ENCODE measurements around the gene MAP2K2. TPM values are rescaled to one million over a fixed set of nuclear protein-coding genes. Genes with fewer than 3 reads are reported as not detected.
"Not testable (repeated sequence)": the region's sequence is repeated elsewhere in the genome, so short reads cannot be mapped to it uniquely, and the experiment has no call there.

Gene MAP2K2
- total RNA-seq (54.7 TPM), polyA plus RNA-seq (103 TPM)

DNA sequence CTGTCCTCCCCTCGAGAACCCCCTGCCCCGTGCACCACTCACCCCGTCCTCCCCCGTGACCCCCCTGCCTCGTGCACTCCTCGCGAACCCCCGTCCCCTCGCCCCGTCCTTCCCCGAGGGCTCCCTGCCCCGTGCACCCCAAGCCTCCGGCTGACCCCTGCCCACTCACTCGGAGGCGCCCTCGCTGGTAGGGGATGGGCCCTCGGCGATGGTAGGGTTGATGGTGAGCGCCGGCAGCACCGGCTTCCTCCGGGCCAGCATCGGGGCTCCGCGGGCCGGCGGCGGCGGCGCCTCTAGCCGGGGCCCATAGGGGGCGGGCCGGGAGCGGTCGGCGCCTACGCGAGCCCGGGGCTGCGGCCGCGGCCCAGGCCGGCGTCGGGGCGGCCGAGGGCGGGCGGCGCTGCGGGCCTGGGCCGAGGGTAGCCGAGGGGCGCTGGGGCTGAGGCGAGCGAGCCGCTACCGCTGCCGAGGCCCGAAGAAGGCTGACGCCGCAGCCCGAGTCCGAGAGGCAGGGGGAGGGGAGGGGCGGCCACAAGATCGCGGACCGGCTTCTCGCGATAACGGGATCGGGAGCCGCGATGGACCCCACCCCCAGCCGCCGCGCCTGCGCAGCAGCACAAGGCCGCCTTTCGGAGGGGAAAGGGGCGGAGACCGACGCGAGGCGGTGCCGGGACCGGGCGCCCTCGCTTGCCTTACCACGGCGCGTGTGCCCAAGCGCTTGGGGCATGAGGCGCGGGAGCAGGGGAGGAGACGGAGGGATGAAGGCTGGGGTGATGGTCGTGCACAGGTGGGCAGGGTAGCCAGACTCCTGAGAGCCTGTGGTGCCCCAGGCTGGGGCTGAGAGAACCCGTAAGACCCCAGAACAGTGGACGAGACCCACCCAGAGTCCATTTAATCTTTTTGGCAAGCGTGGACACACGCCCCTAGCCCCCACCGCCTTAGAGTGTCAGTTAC is at the start of gene MAP2K2:
Gene MAP2K2 (minus strand): TSS at position 508 of the 954 bp plus-strand sequence. CDS start 247 bp downstream, at position 261.
- Histone ChIP-seq H3K4me1 (ENCODE audit: insufficient read depth) (peaks cover 4% of the 10 kb centered on the region), H3K27ac (ENCODE audit: low read depth) (peak within 1 kb of the TSS; percentile 63), H3K36me3 (ENCODE audit: insufficient read depth) (peaks cover 4% of the 10 kb centered on the region), H3K4me3 (ENCODE audit: low read depth, low read length) (peak within 1 kb of the TSS; percentile 100)
- WGBS = under 1% methylated on average over 102 of the region's 102 CpGs
- DNase-seq (ENCODE audit: extremely low spot score) = peak; percentile 70

GRCh38 chr19:4172861-4173473 is 49.0 kb upstream of the MAP2K2 start:
- peaks cover 8% of the 10 kb centered on the region for H3K36me3 ChIP-seq (ENCODE audit: insufficient read depth)
- no peak for DNase-seq (ENCODE audit: extremely low spot score)
- 3% methylated on average over 45 of the region's 45 CpGs for WGBS
- no peak overlapping the region for H3K27ac ChIP-seq (ENCODE audit: low read depth)
- no peak overlapping the region for H3K4me3 ChIP-seq (ENCODE audit: low read depth, low read length)
- H3K4me1 ChIP-seq (ENCODE audit: insufficient read depth) = no peaks in the 10 kb centered on the region

GRCh38 chr19:4171676-4172075 is 47.8 kb upstream of the MAP2K2 start:
- no peaks in the 10 kb centered on the region for H3K4me1 ChIP-seq (ENCODE audit: insufficient read depth)
- DNase-seq (ENCODE audit: extremely low spot score) = no peak
- H3K27ac ChIP-seq (ENCODE audit: low read depth) = no peak overlapping the region
- 58% methylated on average over 22 of the region's 22 CpGs for WGBS
- no peak overlapping the region for H3K4me3 ChIP-seq (ENCODE audit: low read depth, low read length)
- peaks cover 8% of the 10 kb centered on the region for H3K36me3 ChIP-seq (ENCODE audit: insufficient read depth)

GRCh38 chr19:4164262-4164661 is 40.3 kb upstream of the MAP2K2 start:
- H3K27ac ChIP-seq (ENCODE audit: low read depth) = no peak overlapping the region
- no peaks in the 10 kb centered on the region for H3K4me1 ChIP-seq (ENCODE audit: insufficient read depth)
- no peak overlapping the region for H3K4me3 ChIP-seq (ENCODE audit: low read depth, low read length)
- DNase-seq (ENCODE audit: extremely low spot score) = no peak
- whole genome bisulfite sequencing = 59% methylated on average over 11 of the region's 11 CpGs
- H3K36me3 ChIP-seq (ENCODE audit: insufficient read depth) = no peaks in the 10 kb centered on the region

DNA sequence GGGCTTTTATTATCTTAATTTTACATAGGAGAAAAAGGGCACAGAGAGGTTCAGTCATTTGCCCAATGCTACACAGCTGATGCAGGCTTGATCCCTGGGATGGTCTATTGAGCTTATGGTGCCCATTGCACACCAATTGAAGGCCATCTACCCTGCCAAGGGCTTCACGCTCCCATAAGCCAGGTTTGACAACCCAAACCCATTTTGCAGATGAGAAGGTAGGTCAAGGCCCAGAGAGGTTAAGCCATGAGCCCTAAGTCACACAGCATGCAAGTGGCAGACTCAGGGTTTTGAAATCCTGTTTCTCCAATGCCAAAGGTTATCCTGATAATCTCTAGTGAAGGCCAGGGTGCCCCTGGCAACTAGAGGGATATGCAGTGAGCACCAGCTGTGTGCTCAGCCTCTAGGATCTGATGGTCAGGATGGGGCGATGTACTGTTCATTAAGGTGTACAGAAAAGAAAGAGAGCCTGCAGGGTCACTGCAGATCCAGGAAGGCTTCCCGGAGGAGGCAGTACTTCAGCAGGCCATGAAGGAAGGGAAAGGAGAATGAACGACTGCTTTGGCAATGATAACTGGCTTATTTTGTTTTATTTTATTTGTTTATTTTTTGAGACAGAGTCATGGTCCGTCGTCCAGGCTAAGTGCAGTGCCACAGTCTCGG is 37.6 kb upstream of the MAP2K2 start:
- no peak for DNase-seq (ENCODE audit: extremely low spot score)
- whole genome bisulfite sequencing = 79% methylated on average over 7 of the region's 7 CpGs
- no peak overlapping the region for H3K27ac ChIP-seq (ENCODE audit: low read depth)
- no peaks in the 10 kb centered on the region for H3K36me3 ChIP-seq (ENCODE audit: insufficient read depth)
- H3K4me3 ChIP-seq (ENCODE audit: low read depth, low read length) = no peak overlapping the region
- H3K4me1 ChIP-seq (ENCODE audit: insufficient read depth) = no peaks in the 10 kb centered on the region

GRCh38 chr19:4157971-4158370 is 34.0 kb upstream of the MAP2K2 start:
- not testable (repeated sequence) for H3K4me1 ChIP-seq (ENCODE audit: insufficient read depth); H3K27ac ChIP-seq (ENCODE audit: low read depth); DNase-seq (ENCODE audit: extremely low spot score); H3K36me3 ChIP-seq (ENCODE audit: insufficient read depth); H3K4me3 ChIP-seq (ENCODE audit: low read depth, low read length)
- 81% methylated on average over 8 of the region's 8 CpGs for WGBS

DNA sequence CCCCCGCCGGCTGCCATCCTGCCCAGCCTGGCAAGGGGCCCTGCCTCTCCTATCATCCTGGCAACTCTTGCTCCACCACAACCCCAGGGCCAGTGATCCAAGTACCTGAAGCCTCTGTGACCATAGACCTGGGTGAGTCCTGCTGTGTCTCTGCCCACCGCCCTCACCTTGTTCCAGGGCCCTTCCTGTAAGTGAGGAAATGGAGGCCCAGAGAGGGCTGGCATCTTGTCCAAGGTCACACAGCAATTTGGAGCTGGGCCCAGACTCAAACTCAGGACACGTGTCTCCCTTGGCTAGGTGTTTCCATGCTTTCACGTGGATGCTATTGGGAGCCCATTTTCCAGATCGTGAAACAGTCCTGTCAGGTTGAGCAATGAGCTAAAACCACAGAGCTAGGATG is 33.2 kb upstream of the MAP2K2 start:
- H3K4me3 ChIP-seq (ENCODE audit: low read depth, low read length) = no peak overlapping the region
- no peak for DNase-seq (ENCODE audit: extremely low spot score)
- no peaks in the 10 kb centered on the region for H3K4me1 ChIP-seq (ENCODE audit: insufficient read depth)
- H3K27ac ChIP-seq (ENCODE audit: low read depth) = no peak overlapping the region
- H3K36me3 ChIP-seq (ENCODE audit: insufficient read depth) = no peaks in the 10 kb centered on the region
- 82% methylated on average over 6 of the region's 6 CpGs for WGBS

GRCh38 chr19:4154571-4155312 is 30.8 kb upstream of the MAP2K2 start:
- 75% methylated on average over 21 of the region's 21 CpGs for WGBS

DNA sequence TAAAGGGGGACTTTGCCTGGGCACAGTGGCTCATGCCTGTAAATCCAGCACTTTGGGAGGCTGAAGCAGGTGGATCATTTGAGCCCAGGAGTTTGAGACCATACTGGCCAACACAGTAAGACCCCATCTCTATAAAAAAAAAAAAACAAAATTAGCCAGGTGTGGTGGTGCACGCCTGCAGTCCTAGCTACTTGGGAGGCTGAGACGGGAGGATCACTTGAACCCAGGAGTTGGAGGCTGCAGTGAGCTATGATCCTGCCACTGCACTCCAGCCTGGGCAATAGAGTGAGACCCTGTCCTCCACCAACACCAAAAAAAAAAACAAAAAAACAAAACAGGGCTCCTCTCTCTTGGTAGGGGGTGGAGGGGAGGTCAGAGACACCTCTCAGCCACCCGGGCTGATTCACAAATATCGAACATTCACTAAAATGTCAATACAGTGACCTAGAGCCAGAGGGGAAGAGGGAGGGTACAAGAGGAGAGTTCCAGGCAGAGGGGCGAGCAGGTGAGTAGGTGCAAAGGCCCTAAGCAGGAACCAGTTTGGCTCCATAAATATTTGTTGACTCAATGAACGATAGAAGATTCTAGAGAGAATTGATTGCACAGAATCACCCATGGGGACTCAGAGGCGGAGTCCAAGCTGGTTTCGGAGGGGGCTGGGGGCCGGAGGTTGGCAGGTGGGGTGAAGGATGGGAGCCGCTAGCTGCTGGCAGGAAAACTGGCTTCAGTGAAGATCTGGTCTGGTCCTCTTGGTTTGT is 28.5 kb upstream of the MAP2K2 start:
- Histone ChIP-seq H3K27ac (ENCODE audit: low read depth) (no peak overlapping the region), H3K4me1 (ENCODE audit: insufficient read depth) (no peaks in the 10 kb centered on the region), H3K4me3 (ENCODE audit: low read depth, low read length) (no peak overlapping the region), H3K36me3 (ENCODE audit: insufficient read depth) (no peaks in the 10 kb centered on the region)
- 83% methylated on average over 10 of the region's 10 CpGs for WGBS
- no peak for DNase-seq (ENCODE audit: extremely low spot score)

More at GRCh38 chr19:4154571-4155312, 30.8 kb upstream of the MAP2K2 start:
- DNase-seq (ENCODE audit: extremely low spot score) = no peak
- H3K4me3 ChIP-seq (ENCODE audit: low read depth, low read length) = no peak overlapping the region
- no peaks in the 10 kb centered on the region for H3K4me1 ChIP-seq (ENCODE audit: insufficient read depth)
- H3K27ac ChIP-seq (ENCODE audit: low read depth) = no peak overlapping the region
- no peaks in the 10 kb centered on the region for H3K36me3 ChIP-seq (ENCODE audit: insufficient read depth)

GRCh38 chr19:4151623-4152022 is 27.7 kb upstream of the MAP2K2 start:
- H3K4me1 ChIP-seq (ENCODE audit: insufficient read depth) = no peaks in the 10 kb centered on the region
- WGBS = 64% methylated on average over 6 of the region's 6 CpGs

DNA sequence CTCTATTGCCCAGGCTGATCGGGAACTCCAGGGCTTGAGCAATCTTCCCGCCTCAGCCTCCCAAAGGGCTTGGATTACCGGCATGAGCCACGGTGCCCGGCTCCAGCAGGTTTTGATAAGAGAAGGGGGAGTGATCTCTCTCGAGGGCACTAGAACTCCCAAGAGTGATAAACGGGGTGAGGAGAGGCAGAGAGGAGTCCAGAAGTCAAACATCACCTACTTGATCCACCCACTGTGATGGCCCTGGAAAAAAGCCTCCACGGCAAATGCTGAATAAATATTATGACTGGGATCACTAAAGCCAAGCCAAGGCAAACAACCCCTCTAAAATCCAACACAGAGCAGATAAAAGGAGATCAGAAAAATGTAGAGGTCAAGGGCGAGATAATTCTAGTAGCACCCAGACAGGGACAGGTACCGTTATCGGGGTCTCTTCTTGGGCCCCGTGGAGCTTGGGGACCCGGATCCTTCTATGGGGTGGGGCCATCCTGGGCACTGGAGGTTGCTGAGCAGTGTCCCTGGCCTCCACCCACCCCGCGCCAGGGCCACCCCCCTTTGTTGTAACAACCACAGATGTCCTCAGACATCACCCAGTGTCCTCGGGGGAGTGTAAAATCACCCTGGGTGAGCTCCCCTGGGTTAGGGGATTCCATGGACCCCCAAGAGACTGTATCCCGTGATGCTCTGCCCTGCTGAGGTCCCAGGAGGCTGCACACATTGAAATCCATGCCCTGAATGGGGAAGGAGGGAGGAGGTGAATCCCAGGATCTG is 25.8 kb upstream of the MAP2K2 start:
- H3K4me3 ChIP-seq (ENCODE audit: low read depth, low read length) = no peak overlapping the region
- no peaks in the 10 kb centered on the region for H3K36me3 ChIP-seq (ENCODE audit: insufficient read depth)
- DNase-seq (ENCODE audit: extremely low spot score) = no peak
- H3K27ac ChIP-seq (ENCODE audit: low read depth) = no peak overlapping the region
- no peaks in the 10 kb centered on the region for H3K4me1 ChIP-seq (ENCODE audit: insufficient read depth)
- 46% methylated on average over 17 of the region's 17 CpGs for WGBS

More at GRCh38 chr19:4151623-4152022, 27.7 kb upstream of the MAP2K2 start:
- Histone ChIP-seq H3K27ac (ENCODE audit: low read depth) (no peak overlapping the region), H3K4me3 (ENCODE audit: low read depth, low read length) (no peak overlapping the region), H3K36me3 (ENCODE audit: insufficient read depth) (no peaks in the 10 kb centered on the region)
- no peak for DNase-seq (ENCODE audit: extremely low spot score)

- no peaks in the 10 kb centered on the region for H3K36me3 ChIP-seq (ENCODE audit: insufficient read depth)
- 31% methylated on average over 7 of the region's 7 CpGs for WGBS
- no peak for DNase-seq (ENCODE audit: extremely low spot score)
- H3K27ac ChIP-seq (ENCODE audit: low read depth) = no peak overlapping the region
- H3K4me3 ChIP-seq (ENCODE audit: low read depth, low read length) = no peak overlapping the region
- H3K4me1 ChIP-seq (ENCODE audit: insufficient read depth) = no peaks in the 10 kb centered on the region
Measured at GRCh38 chr19:4144666-4145249, 20.8 kb upstream of the MAP2K2 start.

All from urinary bladder (tissue), 4 donors.